ENCODE measurements around the gene SPHKAP.
"Not testable (repeated sequence)": the region's sequence is repeated elsewhere in the genome, so short reads cannot be mapped to it uniquely, and the experiment has no call there.

Gene SPHKAP

GRCh38 chr2:228103379-228103778 is 78.1 kb downstream of the SPHKAP start:
- DNase-seq (ENCODE audit: low read depth in 2 of 2), result no peak

GRCh38 chr2:228102949-228103348 is 78.5 kb downstream of the SPHKAP start:
- DNase-seq (ENCODE audit: low read depth in 2 of 2), result no peak

- no peak for DNase-seq (ENCODE audit: low read depth in 2 of 2)
Observed at GRCh38 chr2:228094377-228094921, 87.0 kb downstream of the SPHKAP start.

- no peak for DNase-seq (ENCODE audit: low read depth in 2 of 2)
Observed at GRCh38 chr2:228092056-228092455, 89.4 kb downstream of the SPHKAP start.

GRCh38 chr2:228086561-228086960 is 94.9 kb downstream of the SPHKAP start:
- no peak for DNase-seq (ENCODE audit: low read depth in 2 of 2)

GRCh38 chr2:228084717-228085116 is 96.8 kb downstream of the SPHKAP start:
- DNase-seq (ENCODE audit: low read depth in 2 of 2), result no peak

- no peak for DNase-seq (ENCODE audit: low read depth in 2 of 2)
Observed at GRCh38 chr2:228083131-228083530, 98.4 kb downstream of the SPHKAP start.

GRCh38 chr2:228082571-228082970 is 98.9 kb downstream of the SPHKAP start:
- DNase-seq (ENCODE audit: low read depth in 2 of 2), result no peak

GRCh38 chr2:228079194-228079593 is 102.3 kb downstream of the SPHKAP start:
- no peak for DNase-seq (ENCODE audit: low read depth in 2 of 2)

- DNase-seq (ENCODE audit: low read depth in 2 of 2), result not testable (repeated sequence)
Observed at GRCh38 chr2:228076695-228077094, 104.8 kb downstream of the SPHKAP start.

GRCh38 chr2:228072669-228073068 is 108.8 kb downstream of the SPHKAP start:
- no peak for DNase-seq (ENCODE audit: low read depth in 2 of 2)

- DNase-seq (ENCODE audit: low read depth in 2 of 2), result no peak
Observed at GRCh38 chr2:228067309-228067708, 114.2 kb downstream of the SPHKAP start.

- no peak for DNase-seq (ENCODE audit: low read depth in 2 of 2)
Observed at GRCh38 chr2:228066126-228066798, 115.2 kb downstream of the SPHKAP start.

GRCh38 chr2:228065686-228066085 is 115.8 kb downstream of the SPHKAP start:
- DNase-seq (ENCODE audit: low read depth in 2 of 2), result no peak

- no peak for DNase-seq (ENCODE audit: low read depth in 2 of 2)
Observed at GRCh38 chr2:228064796-228065315, 116.6 kb downstream of the SPHKAP start.

GRCh38 chr2:228064024-228064423 is 117.5 kb downstream of the SPHKAP start:
- no peak for DNase-seq (ENCODE audit: low read depth in 2 of 2)

- DNase-seq (ENCODE audit: low read depth in 2 of 2), result no peak
Observed at GRCh38 chr2:228063558-228063957, 117.9 kb downstream of the SPHKAP start.

- DNase-seq (ENCODE audit: low read depth in 2 of 2), result no peak
Observed at GRCh38 chr2:228059735-228060134, 121.8 kb downstream of the SPHKAP start.

- DNase-seq (ENCODE audit: low read depth in 2 of 2), result no peak
Observed at GRCh38 chr2:228056293-228057097, 125.0 kb downstream of the SPHKAP start.

- DNase-seq (ENCODE audit: low read depth in 2 of 2), result no peak
Observed at GRCh38 chr2:228048838-228049490, 132.5 kb downstream of the SPHKAP start.

- no peak for DNase-seq (ENCODE audit: low read depth in 2 of 2)
Observed at GRCh38 chr2:228040995-228041394, 140.5 kb downstream of the SPHKAP start.

All from stimulated activated CD4-positive, alpha-beta T cell treated with anti-CD3 and anti-CD28 coated beads, Interleukin-1b, Interleukin-23, amount 100 ng/mL, for 4 hours (primary cell).